HG03442 (cell line): ENCODE data around the gene SLC17A7.

Experiments used
- ATAC-seq: cut with Tn5 transposase; IDR thresholded peaks from one replicate; pipeline ENCODE4 v1.9.1; 2021; ENCODE audit warnings: mild to moderate bottlenecking, moderate library complexity; ENCODE audit not compliant: unreplicated experiment

SLC17A7 gene

GRCh38 chr19:49428547-49429451, 12.5 kb downstream of the SLC17A7 start:
- ATAC-seq, result no peak

GRCh38 chr19:49427855-49428546, 13.3 kb downstream of the SLC17A7 start:
- no peak for ATAC-seq

- ATAC-seq, result no peak
These were observed 14.0 kb downstream of the SLC17A7 start for GRCh38 chr19:49427339-49427738.

- ATAC-seq, result no peak
These were observed 15.3 kb downstream of the SLC17A7 start for GRCh38 chr19:49425922-49426592.

- no peak for ATAC-seq
These were observed 16.1 kb downstream of the SLC17A7 start, which contains the start of gene GFY for GRCh38 chr19:49425178-49425577. GFY (plus strand) TSS chr19:49425388; CDS start chr19:49426431, 1,043 bp downstream.

DNA sequence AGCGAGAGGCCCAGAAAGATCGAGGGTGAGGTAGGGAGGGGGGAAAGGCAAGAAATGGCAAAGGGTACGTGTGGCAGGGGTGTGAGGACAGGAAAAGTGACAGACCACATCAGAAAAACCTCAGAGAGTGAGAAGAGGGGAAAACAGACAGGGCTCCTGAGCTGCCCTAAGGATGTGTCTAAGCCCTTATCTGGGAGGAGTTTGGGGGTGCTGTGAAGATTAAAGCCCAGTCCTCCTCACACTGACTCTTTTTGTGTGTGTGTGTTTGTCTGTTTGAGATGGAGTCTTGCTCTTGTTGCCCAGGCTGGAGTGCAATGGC, 17.4 kb downstream of the SLC17A7 start:
- ATAC-seq, result no peak

GRCh38 chr19:49423071-49423984, 18.0 kb downstream of the SLC17A7 start, which contains the start of gene PTH2:
PTH2 (minus strand) TSS chr19:49423441; CDS start chr19:49423339, 102 bp downstream.
- no peak for ATAC-seq

GRCh38 chr19:49422407-49423070, 18.8 kb downstream of the SLC17A7 start:
- no peak for ATAC-seq

DNA sequence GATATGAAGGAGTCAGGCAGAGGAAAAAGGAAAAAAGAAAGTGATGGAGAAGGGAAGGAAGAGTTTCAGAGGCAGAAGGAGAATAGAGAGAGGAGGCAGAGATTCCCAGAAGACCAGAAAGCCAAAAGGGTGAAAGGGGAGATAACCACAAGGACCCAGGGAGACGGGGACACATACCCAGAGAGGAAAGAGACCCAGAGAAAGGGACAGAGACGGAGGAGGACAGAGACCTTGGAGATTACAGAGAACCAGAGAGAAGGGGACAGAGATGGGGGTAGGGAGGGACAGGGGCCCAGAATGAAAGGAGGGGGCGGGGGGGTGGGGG, 19.5 kb downstream of the SLC17A7 start:
- ATAC-seq, result no peak

GRCh38 chr19:49421039-49421877, 20.1 kb downstream of the SLC17A7 start:
- no peak for ATAC-seq

- no peak for ATAC-seq
These were observed 21.1 kb downstream of the SLC17A7 start for GRCh38 chr19:49420227-49420626.

DNA sequence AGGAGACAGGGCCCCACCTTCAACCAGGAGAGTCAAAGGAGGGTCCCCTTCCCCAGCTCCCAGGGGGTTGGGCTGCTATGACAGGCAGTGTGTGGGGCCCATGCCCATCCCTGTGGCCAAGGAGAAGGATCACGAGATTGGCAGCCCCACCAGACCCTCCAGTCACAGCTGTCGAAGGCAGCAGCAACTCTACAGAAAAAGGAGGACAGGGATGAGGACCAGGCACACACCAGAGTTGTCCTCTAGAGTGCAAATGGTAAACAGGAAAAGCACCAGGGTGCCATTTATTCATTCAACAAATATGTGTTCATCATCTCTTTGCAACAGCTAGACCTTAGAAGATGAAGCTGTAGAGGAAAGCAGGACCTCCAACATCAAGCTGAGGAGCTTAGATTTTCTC, 22.2 kb downstream of the SLC17A7 start:
- ATAC-seq, result no peak

- no peak for ATAC-seq
These were observed 22.8 kb downstream of the SLC17A7 start for GRCh38 chr19:49418511-49418910.

DNA sequence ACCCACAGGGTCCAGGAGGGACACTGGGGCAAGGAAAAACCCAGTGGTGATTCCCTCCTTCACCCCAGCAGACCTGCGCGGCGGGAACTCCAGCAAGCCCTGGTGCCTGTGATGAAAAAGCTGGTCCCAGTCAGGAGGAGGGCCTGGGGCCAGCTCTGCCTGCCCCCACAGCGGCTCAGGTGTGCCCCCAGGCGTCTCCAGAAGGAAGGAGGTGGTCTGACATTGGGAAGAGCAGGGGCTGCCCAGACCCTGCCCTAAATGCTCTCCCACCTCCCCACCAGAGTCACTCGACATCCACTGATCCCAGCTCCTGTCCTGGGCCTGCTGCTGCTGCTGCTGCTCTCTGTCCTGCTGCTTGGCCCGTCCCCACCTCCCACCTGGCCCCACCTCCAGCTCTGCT, 24.2 kb downstream of the SLC17A7 start:
- no peak for ATAC-seq

GRCh38 chr19:49415810-49416200, 25.5 kb downstream of the SLC17A7 start:
- no peak for ATAC-seq

DNA sequence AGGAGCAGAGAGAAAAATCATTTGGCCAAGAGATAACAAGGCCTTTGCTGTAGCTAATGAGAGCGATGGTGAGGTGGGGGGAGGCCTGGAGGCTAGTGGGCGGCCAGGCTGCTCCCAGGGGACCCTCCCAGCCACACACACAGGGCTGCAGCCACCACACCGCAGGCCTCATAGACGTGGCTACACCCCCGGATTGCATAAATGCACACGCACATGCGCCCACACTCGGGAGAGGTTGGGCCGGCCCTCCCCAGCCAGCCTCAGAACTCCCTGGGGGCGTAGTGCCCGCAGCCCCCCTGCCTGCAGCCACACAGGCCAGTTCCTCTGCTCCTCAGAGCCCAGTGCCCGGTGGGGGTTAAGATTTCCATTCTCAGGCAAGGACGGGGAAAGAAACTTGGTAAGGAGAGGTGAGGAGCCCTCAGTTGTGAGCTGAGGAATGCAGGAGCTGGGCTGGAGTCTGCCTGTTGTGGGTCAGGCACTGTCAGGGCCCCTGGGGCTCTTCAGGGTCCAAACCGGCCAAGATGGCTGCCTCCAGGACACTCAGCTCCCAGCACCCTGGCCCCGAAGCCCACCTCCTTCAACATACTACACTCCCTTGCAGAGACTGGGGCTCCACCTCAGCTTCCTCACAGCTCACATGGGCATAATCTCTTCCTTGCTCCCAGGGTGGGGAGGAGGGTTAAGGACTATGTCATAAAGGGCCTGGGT, 26.1 kb downstream of the SLC17A7 start:
- ATAC-seq, result no peak

DNA sequence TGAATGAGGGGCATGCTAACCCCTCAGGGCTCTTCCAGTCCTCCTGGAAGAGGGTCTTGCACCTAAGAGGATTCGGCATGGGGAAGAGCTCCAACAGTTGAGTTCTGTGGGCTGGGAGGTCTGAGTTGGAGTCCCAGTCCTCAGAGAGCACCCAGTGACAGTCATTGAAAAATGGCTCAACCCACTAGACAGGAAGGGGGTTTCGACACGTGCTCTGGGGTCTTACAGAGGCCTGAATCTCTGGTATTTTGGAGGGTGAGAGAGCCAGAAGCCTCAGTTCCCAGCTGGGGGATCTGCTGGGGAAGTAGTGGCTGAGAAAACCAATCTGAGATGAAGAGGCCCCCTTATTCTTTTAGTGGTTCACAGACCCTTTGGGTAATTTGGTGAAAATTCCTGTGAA, 27.1 kb downstream of the SLC17A7 start:
- ATAC-seq, result no peak

DNA sequence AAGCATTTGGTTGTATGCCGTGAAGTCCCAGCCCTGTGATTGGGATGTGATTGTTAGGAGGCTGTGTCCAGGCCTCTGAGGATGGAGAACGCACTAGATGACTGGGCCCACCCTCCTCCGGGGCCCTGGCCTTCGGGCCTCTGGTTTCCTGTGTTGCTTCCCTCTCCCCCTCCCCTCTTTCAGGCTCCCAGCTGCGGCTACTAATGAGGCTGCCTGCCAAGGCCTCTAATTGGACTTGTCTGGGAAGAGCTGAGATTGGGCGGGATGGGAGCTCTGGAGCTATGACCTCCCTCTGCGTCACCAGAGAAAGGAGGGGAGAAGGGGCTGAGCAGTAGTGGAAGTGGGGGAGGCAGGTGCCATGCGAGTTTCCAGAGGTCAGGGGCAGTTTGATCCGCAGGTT, 28.0 kb downstream of the SLC17A7 start:
- ATAC-seq, result no peak
